Fibroblast of upper back skin (primary cell): Measurements from ENCODE around the gene EFNB3.

Source experiments
- DNase-seq: peaks from one replicate; pipeline ENCODE4 v3.0.0-alpha.2; 2013

The EFNB3 gene

DNA sequence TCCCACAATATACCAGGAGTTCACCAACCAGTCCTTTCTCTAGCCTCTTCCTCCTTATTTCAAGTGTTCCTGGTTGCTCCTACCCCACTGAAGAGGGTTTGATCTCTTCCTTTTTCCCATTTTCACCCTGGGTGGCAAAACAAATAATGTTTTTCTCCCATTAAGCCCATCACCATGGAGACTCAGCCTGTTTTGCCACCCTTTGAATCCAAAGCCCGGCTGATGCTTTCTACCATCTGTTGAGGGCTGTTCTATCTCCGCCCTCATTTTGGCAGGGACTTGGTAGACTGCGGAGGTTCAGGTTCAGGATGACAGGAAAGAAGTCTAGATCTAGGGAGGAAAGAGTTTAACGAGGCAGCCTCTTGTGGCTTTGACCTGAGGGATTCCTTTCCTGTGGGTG is 15.1 kb downstream of the EFNB3 start:
- no peak for DNase-seq

DNA sequence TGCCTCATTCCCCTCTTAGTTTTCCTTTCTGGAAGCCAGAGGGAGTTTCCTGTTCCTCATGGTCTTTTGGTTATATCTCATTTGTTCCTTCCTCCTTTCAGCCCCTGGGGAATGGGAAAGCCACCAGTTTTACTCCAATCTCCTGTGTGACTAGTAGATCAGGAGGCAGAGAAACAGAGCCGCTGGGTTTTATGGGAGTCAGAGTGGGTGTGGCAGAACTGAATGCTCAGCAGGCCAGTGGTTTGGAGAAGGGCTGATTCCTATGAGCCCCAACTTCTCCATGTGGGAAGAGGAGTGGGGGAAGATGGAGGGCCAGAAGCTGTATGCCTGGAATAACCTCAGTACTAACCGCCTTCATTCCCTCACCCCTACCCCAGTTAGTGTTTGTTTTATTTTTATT is 16.6 kb downstream of the EFNB3 start:
- no peak for DNase-seq

GRCh38 chr17:7727886-7728285 is 22.9 kb downstream of the EFNB3 start:
- DNase-seq = no peak

GRCh38 chr17:7729816-7730215 is 24.8 kb downstream of the EFNB3 start:
- no peak for DNase-seq

- DNase-seq = no peak
These were observed 28.1 kb downstream of the EFNB3 start for GRCh38 chr17:7732981-7733539.

DNA sequence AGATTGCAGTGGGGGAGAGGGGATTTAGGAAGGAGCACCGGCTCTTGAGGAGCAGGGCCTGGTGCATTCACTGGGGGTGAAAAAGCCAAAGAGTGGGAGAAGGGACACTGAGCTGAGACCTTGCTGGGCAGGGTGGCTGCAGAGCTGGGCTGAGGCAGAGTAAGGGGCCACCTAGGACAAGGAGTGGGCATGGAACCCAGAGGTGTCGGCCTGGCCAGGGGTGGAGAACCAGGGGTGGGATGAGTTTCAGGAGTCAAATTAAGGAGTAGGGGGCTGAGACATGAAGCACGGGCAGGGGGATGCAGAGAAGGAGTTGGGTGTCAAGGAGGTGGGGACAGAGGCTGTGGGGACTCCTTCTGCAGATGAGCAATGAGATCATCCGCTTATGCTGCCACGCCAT is 32.6 kb downstream of the EFNB3 start:
- DNase-seq = no peak

- DNase-seq = no peak
These were observed 34.7 kb downstream of the EFNB3 start for GRCh38 chr17:7739746-7740145.

DNA sequence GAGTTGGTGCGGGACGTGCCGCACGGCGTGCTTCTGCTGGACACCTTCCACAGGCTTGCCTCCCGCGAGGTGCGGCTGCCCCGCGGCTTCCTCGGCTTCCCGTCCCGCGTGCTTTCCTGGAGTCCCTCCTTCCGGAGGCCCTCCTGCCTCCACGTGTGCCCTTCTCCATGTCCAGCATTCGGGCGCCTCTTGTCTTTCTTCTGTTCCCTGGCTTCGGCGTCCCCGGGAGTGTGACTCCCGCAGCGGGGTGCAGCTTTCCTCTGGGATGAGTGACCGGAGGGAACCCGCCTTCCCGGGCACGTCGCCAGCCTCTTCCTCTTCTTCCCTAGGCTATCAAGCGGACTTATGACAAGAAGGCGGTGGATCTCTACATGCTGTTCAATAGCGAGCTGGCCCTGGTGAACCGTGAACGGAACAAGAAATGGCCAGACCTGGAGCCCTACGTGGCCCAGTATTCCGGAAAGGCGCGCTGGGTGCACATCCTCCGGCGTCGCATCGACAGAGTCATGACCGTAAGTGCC is 35.5 kb downstream of the EFNB3 start:
- DNase-seq = no peak

- no peak for DNase-seq
These were observed 37.7 kb downstream of the EFNB3 start for GRCh38 chr17:7742729-7743128.

GRCh38 chr17:7744416-7744815 is 39.4 kb downstream of the EFNB3 start:
- no peak for DNase-seq

- DNase-seq = peak; percentile 59
These were observed 40.9 kb downstream of the EFNB3 start for GRCh38 chr17:7745748-7746470.

DNA sequence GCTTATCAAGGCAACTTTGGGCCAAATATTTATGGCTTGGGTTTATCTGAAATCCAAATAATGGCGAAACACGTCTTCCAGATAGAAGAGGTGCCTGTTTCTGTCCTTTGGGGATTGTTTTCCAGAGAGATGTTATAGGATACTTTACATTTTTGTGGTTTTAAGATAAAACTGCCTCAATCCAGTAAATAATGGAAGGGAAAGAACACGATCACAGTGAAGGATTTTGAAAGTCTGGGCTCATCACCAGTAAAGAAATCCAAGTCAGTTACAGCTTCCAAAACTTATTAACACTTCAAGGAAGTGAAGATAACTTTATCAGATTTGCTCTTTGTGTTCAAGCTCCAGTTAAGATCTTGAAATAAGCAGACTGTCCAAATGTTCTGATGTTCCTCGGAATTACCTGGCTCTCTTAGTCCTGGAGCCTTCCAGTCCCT is 42.7 kb downstream of the EFNB3 start:
- peak; percentile 79 for DNase-seq

- peak; percentile 28 for DNase-seq
These were observed 43.2 kb downstream of the EFNB3 start for GRCh38 chr17:7748076-7748775.

GRCh38 chr17:7750321-7750821 is 45.4 kb downstream of the EFNB3 start:
- peak; percentile 94 for DNase-seq

- no peak for DNase-seq
These were observed 49.7 kb downstream of the EFNB3 start for GRCh38 chr17:7754656-7755055.

GRCh38 chr17:7755095-7755890 is 50.3 kb downstream of the EFNB3 start:
- DNase-seq = no peak

DNA sequence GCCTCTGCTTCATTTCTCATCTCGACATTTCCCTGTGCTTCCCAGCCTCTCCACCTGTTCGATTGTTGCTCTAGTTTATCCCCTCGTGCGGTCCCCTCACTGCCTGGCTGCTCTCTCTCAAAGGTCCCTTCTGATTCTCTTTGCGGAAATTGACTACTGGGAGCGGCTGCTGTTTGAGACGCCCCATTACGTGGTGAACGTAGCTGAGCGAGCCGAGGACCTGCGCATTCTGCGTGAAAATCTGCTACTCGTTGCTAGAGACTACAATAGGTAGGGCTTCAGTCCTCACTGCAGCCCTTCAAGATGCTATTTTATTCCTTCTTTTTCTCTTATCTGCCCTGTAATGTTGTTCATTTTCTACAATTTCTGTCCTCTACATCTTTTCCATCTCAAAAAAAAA is 52.0 kb downstream of the EFNB3 start:
- no peak for DNase-seq
